ENCODE data around the gene GPC4. TPM values are rescaled to one million over a fixed set of nuclear protein-coding genes. Genes with fewer than 3 reads are reported as not detected.

The GPC4 gene
- 3.6 and 6.2 TPM in 2 replicates for total RNA-seq (ENCODE audit: low replicate concordance)

GRCh38 chrX:133415276-133416105, at the start of gene GPC4:
Gene GPC4 (minus strand): TSS chrX:133415489. CDS start chrX:133414965, 524 bp downstream.

Other genes with a start within 250 kb of the GPC4 start
- not detected in 2 replicates for gene TFDP3, start 197.1 kb downstream of the GPC4 start, total RNA-seq (ENCODE audit: low replicate concordance)